Endothelial cell of umbilical vein (primary cell): ENCODE data around the gene ATG10. TPM values are rescaled to one million over a fixed set of nuclear protein-coding genes. Genes with fewer than 3 reads are reported as not detected.
"Not testable (repeated sequence)": the region's sequence is repeated elsewhere in the genome, so short reads cannot be mapped to it uniquely, and the experiment has no call there.

Experiments used
- BruUV-seq: library from RNA; stranded (reverse); fragments of 400-500 nt; replicated peaks from 2 replicates; lab custom pipeline; 2021; lab: Mats Ljungman, UMichigan
- CTCF ChIA-PET: fragments of 300-600, 350-600 bp; sonication (Branson Sonifier 250); formaldehyde crosslinking; loops from one replicate; lab custom pipeline; 2021; ENCODE audit warnings: antibody characterized with exemption, inconsistent platforms; lab: Charles Lee
- POLR2A ChIA-PET: fragments of 300-600, 350-600 bp; sonication (Branson Sonifier 250); formaldehyde crosslinking; loops from one replicate; lab custom pipeline; 2021; ENCODE audit warnings: antibody characterized with exemption, inconsistent platforms; lab: Charles Lee
- DNase-seq: peaks from one replicate; pipeline ENCODE4 v3.0.0-alpha.2; 2011; ENCODE audit warnings: low read depth, low spot score
- FAIRE-seq: peaks from 2 replicates; lab custom pipeline; 2011; peaks lifted over from hg19 to GRCh38; lab: Jason Lieb, UNC
- H2AFZ ChIP-seq: 2 replicates; pipeline ENCODE4 v1.6.0; 2012; ENCODE audit warnings: low read depth, low read length, control low read depth, inconsistent platforms
- H3K27ac ChIP-seq: 2 replicates; pipeline ENCODE4 v1.5.1; 2011; ENCODE audit warnings: low read depth, mild to moderate bottlenecking, control low read depth, low read length, moderate library complexity; ENCODE audit not compliant: insufficient read depth
- H3K27me3 ChIP-seq, 2 experiments: 2 replicates each; pipeline versions ENCODE4 v1.6.0 to v1.6.1; 2011; ENCODE audit warnings: low read length in 2 of 2, mixed read lengths in 1 of 2; ENCODE audit not compliant: control insufficient read depth in 2 of 2, insufficient read depth in 2 of 2
- H3K36me3 ChIP-seq, 2 experiments: 2 replicates in 1 of 2; 3 replicates in 1 of 2; pipeline ENCODE4 v1.5.1; 2011; ENCODE audit warnings: low read length in 2 of 2, mild to moderate bottlenecking in 1 of 2, moderate library complexity in 1 of 2; ENCODE audit not compliant: control insufficient read depth in 2 of 2, insufficient read depth in 2 of 2; ENCODE audit errors: extremely low read depth in 1 of 2
- H3K4me1 ChIP-seq: 3 replicates; pipeline ENCODE4 v1.5.1; 2011; ENCODE audit warnings: mild to moderate bottlenecking, low read length; ENCODE audit not compliant: control insufficient read depth, insufficient read depth; ENCODE audit errors: extremely low read depth
- H3K4me2 ChIP-seq: 2 replicates; pipeline ENCODE4 v1.6.1; 2011; ENCODE audit warnings: low read length, control low read depth, mixed read lengths; ENCODE audit not compliant: insufficient read depth
- H3K4me3 ChIP-seq, 3 experiments: fragments of 200-600 bp in 1 of 3; sonication (generic), shearing (Covaris generic) in 1 of 3; replicated peaks in 1 of 3; 2 replicates each; pipeline ENCODE4 v1.5.1; 2011 to 2016; ENCODE audit warnings: control low read depth in 3 of 3, low read length in 3 of 3, mild to moderate bottlenecking in 2 of 3, inconsistent platforms in 1 of 3, low read depth in 1 of 3, moderate library complexity in 1 of 3; ENCODE audit not compliant: insufficient read depth in 1 of 3
- H3K79me2 ChIP-seq: 2 replicates; pipeline ENCODE4 v1.6.0; 2012; ENCODE audit warnings: low read length, inconsistent platforms; ENCODE audit not compliant: control insufficient read depth, insufficient read depth
- H3K9ac ChIP-seq: replicated peaks from 2 replicates; pipeline ENCODE3; 2011; ENCODE audit warnings: low read length, control low read depth; ENCODE audit not compliant: insufficient read depth; ENCODE audit errors: extremely low read depth
- H3K9me1 ChIP-seq: replicated peaks from 3 replicates; pipeline ENCODE4 v1.6.0; 2011; ENCODE audit warnings: mild to moderate bottlenecking, low read length; ENCODE audit not compliant: control insufficient read depth, insufficient read depth; ENCODE audit errors: extremely low read depth
- H3K9me3 ChIP-seq: replicated peaks from 2 replicates; pipeline ENCODE4 v1.5.1; 2012; ENCODE audit warnings: low read length, inconsistent platforms; ENCODE audit not compliant: control insufficient read depth, insufficient read depth
- H4K20me1 ChIP-seq: replicated peaks from 2 replicates; pipeline ENCODE3; 2011; ENCODE audit warnings: mild to moderate bottlenecking, low read length; ENCODE audit not compliant: control insufficient read depth, insufficient read depth; ENCODE audit errors: extremely low read depth
- dilution Hi-C: fragments of 300-500 bp; cut with MboI; formaldehyde crosslinking; loops from one replicate; pipeline ENCODE4 v1.15.0; 2019; ENCODE audit warnings: low sequenced_read_pairs; ENCODE audit not compliant: extremely low pct_ligation_motif_present
- intact Hi-C: fragments of 100-400 bp; cut with micrococcal nuclease; formaldehyde crosslinking; loops from one replicate; pipeline ENCODE4 v1.10.0; 2022
- polyA plus RNA-seq, 4 experiments: library from polyadenylated mRNA; depleted of rRNA in 3 of 4; stranded (reverse) in 3 of 4; unstranded in 1 of 4; fragments of >200 nt; gene quantifications; 2 replicates each; pipeline versions ENCODE4 v1.2.1 to v1.2.3, GENCODE V29; 2011 to 2012; ENCODE audit warnings: missing spikeins in 1 of 4
- total RNA-seq: library from RNA; stranded (reverse); gene quantifications from 2 replicates; pipeline ENCODE4 v1.2.3, GENCODE V29; 2021

Gene ATG10
- total and polyA plus RNA-seq, 2 donors (not counting 3 experiments of a cell fraction or from before 2014, with no cell fraction given): 1.6 to 3.9 TPM

DNA sequence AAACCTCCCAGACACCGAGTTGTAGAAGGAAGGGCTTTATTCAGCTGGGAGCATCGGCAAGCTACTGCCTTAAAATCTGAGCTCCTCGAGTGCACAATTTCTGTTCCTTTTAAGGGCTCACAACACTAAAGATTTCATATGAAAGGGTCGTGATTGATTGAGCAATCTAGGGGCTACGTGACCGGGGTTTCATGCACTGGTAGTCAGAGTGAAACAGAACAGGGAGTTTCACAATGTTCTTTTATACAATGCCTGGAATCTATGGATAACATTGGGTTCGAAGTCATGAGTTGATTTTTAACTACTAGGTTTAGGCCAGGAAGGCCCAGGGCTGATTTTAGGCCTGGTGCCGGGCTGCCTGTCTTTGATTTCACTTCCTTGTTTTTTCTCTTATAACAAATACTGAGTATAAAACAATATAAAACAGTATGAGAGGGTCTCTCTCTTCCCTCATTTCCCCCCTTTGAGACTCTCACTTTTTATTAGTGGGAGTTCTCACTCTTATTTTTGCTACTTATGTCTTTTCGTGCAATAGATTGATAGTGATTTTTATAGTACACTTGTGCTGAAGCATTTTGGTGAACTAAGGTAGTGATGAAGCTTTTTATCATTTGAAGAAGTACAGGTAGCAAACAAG, 295.6 kb downstream of the ATG10 start:
- H3K27me3 ChIP-seq, H3K36me3 ChIP-seq, H3K9ac ChIP-seq, H2AFZ ChIP-seq, POLR2A ChIA-PET, BruUV-seq, H3K9me1 ChIP-seq, H3K9me3 ChIP-seq, H3K4me3 ChIP-seq, FAIRE-seq, H3K4me2 ChIP-seq, dilution Hi-C loops, H3K27ac ChIP-seq, DNase-seq, H4K20me1 ChIP-seq, H3K79me2 ChIP-seq: not testable (repeated sequence)
- intact Hi-C loops: loop anchor here (10.0 kb wide), 1 partner anchor 843 kb away; no protein-coding TSS in a partner anchor
- CTCF ChIA-PET: interaction anchor here (2.9 kb wide), 1 partner anchor 8 kb away, joined by 11 read pairs; no protein-coding TSS in a partner anchor
- peaks cover 10% of the 10 kb centered on the region for H3K4me1 ChIP-seq

DNA sequence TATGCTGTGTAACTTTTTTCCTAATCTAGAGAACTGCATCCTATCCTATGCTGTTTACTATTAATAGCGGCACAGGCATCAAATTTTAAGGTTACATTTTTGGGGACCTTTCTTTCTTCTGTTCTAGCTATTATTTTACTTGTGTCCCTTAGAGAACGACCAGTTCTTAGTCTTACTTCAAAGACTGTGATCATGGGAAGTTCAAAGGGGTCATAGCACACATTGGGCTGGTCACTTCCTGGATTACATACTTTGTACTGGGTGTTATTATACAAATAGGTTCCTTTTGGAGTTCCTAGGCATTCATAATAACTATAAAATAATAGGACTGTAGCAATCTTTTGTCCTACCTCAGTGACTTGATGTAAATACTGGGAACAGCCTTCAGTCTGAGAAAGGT, 297.5 kb downstream of the ATG10 start:
- H3K4me3 ChIP-seq, H3K9me3 ChIP-seq, dilution Hi-C loops, H3K9ac ChIP-seq, H4K20me1 ChIP-seq, BruUV-seq, H3K9me1 ChIP-seq, H3K79me2 ChIP-seq, H3K36me3 ChIP-seq, H3K27me3 ChIP-seq: not testable (repeated sequence)
- intact Hi-C loops: loop anchor here (1.0 to 10.0 kb wide), 2 partner anchors 9 to 845 kb away; partner anchors contain the start of gene RPS23
- peaks cover 10% of the 10 kb centered on the region for H3K4me1 ChIP-seq
- H3K27ac ChIP-seq: peak overlapping the region; percentile 81
- H2AFZ ChIP-seq: peak overlapping the region; percentile 1
- CTCF ChIA-PET: interaction anchor here (2.9 kb wide), 1 partner anchor 10 kb away, joined by 11 read pairs; no protein-coding TSS in a partner anchor
- FAIRE-seq: peak; percentile 79
- POLR2A ChIA-PET: interaction anchor here (0.6 to 1.0 kb wide), 2 partner anchors 9 kb away, joined by 4 to 5 read pairs; partner anchors contain the start of gene RPS23
- peak; percentile 85 for DNase-seq
- H3K4me2 ChIP-seq: peak overlapping the region; percentile 5

DNA sequence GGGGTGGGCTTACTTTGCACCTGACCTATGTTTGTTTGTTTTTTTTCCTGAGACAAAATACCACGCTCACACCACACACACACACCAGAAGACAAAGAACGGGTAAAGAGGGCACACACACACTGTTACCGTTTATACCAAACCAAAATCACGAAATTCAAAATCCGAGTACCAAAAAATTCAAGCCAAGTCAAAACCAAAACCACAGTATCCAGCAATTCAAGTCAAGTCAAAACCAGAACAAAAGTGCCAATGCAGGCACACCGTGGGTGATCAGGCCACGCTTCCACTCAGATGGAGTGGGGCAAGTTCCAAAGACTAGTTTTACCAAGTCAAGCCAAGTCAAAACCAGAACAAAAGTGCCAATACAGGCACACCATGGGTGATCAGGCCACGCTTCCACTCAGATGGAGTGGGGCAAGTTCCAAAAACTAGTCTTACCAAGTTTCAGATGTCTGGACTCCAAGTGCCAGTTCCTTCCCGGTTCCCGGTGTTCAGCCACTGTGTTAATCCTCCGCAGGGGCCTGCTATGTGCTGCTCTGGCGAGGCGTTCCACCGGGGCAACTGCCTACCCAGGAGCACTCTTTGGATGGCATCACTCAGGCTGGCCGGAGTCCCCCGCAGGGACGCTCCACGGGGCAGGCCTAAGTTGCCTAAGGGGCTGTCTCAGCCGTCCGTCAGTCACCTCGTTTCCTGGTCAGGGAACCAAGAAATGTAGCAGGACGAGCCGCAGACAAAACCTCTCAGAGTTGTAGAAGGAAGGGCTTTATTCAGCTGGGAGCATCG, 300.9 kb downstream of the ATG10 start:
- dilution Hi-C loops, H3K4me3 ChIP-seq, H3K9ac ChIP-seq, H3K27ac ChIP-seq, H2AFZ ChIP-seq, CTCF ChIA-PET, H4K20me1 ChIP-seq, BruUV-seq, H3K9me3 ChIP-seq, FAIRE-seq, H3K4me2 ChIP-seq, DNase-seq, H3K27me3 ChIP-seq, intact Hi-C loops, H3K9me1 ChIP-seq, POLR2A ChIA-PET: not testable (repeated sequence)
- Histone ChIP-seq H3K79me2 (peaks cover 15% of the 10 kb centered on the region), H3K4me1 (peaks cover 21% of the 10 kb centered on the region), H3K36me3 (peaks cover 14 to 23% of the 10 kb centered on the region in 2 experiments)

DNA sequence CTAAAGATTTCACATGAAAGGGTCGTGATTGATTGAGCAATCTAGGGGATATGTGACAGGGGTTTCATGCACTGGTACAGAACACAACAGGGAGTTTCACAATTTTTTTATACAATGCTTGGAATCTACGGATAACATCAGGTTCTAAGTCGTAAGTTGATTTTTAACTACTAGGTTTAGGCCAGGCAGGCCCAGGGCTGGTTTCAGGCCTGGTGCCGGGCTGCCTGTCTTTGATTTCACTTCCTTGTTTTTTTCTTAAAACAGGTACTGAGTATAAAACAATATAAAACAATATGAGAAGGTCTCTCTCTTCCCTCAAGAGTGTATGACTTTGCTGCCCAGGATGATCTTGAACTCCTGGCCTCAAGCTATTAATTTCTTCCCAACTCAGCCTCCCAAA, 301.6 kb downstream of the ATG10 start:
- CTCF ChIA-PET, H3K9me3 ChIP-seq, BruUV-seq, H3K9ac ChIP-seq, H3K27ac ChIP-seq, H3K4me3 ChIP-seq, DNase-seq, POLR2A ChIA-PET, H3K9me1 ChIP-seq, dilution Hi-C loops, H3K27me3 ChIP-seq, FAIRE-seq, H2AFZ ChIP-seq, intact Hi-C loops, H4K20me1 ChIP-seq, H3K4me2 ChIP-seq: not testable (repeated sequence)
- H3K79me2 ChIP-seq: peaks cover 20% of the 10 kb centered on the region
- peaks cover 21% of the 10 kb centered on the region for H3K4me1 ChIP-seq
- peaks cover 14 to 23% of the 10 kb centered on the region in 2 experiments for H3K36me3 ChIP-seq
